ENCODE measurements around the gene PELI2. TPM values are rescaled to one million over a fixed set of nuclear protein-coding genes. Genes with fewer than 3 reads are reported as not detected.

The PELI2 gene
- total RNA-seq, 1 experiment from 2014 or later, result 23.5 TPM

DNA sequence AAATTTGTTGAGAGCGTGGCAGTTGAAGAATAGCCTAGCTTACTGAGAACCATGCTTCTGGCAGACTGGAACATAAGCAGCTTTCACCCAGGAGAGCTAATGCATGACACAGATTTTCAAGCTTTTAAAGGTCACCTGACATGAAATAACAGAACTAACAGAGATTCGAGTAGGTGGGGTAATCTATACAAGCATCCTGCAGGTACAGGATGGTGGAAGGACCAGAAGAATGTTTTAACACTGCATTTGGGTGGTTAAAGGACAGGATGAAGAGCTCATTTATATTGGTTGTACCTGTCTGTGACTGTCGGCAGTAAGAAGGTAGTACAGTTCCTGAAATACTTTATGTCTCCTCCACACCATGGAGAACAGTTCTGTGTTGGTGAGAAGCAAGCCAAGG lies 8.9 kb downstream of the PELI2 start:
- TF ChIP-seq HMGA2 (CRISPR knock-in tag; IDR thresholded peaks at IDR 0.05) (no peak), ATF3 (CRISPR knock-in tag; conservative IDR thresholded peaks at IDR 0.05) (no peak), NR2C2 (CRISPR knock-in tag; IDR thresholded peaks at IDR 0.05) (no peak), ZNF317 (CRISPR knock-in tag; IDR thresholded peaks at IDR 0.05; ENCODE audit: borderline replicate concordance, low read depth) (no peak), ZNF532 (CRISPR knock-in tag; IDR thresholded peaks at IDR 0.05; ENCODE audit: borderline replicate concordance) (no peak), ETV6 (CRISPR knock-in tag; IDR thresholded peaks at IDR 0.05) (no peak), RORB (CRISPR knock-in tag; IDR thresholded peaks at IDR 0.05) (no peak), RELA (CRISPR knock-in tag; IDR thresholded peaks at IDR 0.05; ENCODE audit: borderline replicate concordance) (no peak)
- TF ChIP-seq, protein P1, sequence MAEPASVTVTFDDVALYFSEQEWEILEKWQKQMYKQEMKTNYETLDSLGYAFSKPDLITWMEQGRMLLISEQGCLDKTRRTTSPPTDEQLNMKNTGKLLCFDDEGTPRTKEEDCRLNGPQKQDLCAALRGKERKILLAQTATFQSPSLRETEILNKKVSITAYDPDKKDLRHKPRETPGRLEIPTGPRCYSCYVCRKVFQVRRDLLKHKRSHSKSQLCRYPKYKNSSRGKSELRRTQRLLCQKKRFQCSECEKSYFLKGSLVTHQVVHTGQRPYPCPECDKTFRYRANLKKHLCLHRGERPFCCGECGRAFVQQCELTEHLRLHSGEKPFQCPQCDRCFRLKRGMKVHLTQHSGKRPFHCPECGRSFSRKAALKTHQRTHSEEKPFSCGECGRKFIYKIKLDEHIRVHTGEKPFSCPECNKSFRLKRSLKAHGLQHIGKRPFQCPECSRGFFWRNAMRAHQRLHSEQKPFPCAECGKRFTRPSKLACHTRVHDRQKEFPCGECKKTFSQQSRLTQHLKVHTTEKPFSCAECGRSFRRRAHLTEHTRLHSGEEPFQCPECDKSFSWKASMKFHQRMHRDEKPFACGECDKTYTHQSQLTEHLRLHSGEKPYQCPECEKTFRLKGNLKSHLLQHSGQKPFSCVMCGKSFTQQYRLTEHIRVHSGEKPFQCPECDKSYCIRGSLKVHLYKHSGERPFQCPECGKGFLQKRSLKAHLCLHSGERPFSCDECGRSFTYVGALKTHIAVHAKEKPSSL (CRISPR knock-in tag; conservative IDR thresholded peaks at IDR 0.05), result no peak
- TF ChIP-seq, protein P2, sequence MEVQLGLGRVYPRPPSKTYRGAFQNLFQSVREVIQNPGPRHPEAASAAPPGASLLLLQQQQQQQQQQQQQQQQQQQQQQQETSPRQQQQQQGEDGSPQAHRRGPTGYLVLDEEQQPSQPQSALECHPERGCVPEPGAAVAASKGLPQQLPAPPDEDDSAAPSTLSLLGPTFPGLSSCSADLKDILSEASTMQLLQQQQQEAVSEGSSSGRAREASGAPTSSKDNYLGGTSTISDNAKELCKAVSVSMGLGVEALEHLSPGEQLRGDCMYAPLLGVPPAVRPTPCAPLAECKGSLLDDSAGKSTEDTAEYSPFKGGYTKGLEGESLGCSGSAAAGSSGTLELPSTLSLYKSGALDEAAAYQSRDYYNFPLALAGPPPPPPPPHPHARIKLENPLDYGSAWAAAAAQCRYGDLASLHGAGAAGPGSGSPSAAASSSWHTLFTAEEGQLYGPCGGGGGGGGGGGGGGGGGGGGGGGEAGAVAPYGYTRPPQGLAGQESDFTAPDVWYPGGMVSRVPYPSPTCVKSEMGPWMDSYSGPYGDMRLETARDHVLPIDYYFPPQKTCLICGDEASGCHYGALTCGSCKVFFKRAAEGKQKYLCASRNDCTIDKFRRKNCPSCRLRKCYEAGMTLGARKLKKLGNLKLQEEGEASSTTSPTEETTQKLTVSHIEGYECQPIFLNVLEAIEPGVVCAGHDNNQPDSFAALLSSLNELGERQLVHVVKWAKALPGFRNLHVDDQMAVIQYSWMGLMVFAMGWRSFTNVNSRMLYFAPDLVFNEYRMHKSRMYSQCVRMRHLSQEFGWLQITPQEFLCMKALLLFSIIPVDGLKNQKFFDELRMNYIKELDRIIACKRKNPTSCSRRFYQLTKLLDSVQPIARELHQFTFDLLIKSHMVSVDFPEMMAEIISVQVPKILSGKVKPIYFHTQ (CRISPR knock-in tag; IDR thresholded peaks at IDR 0.05), result no peak
- no peaks in the 10 kb centered on the region for H3K36me3 Mint-ChIP-seq
- DNase-seq (ENCODE audit: low spot score), result no peak
- POLR2A ChIA-PET, result no interaction called here
- H3K9me3 Mint-ChIP-seq, result 0 out of 2 replicates have a peak, but pooled peaks cover 5% of the 10 kb centered on the region
- CTCF ChIA-PET, result interaction anchor here (0.9 to 1.5 kb wide), 2 partner anchors 347 to 395 kb away, joined by 3 read pairs; no protein-coding TSS in a partner anchor
- no peak overlapping the region for H3K4me3 Mint-ChIP-seq
- no peaks in the 10 kb centered on the region for H3K27me3 Mint-ChIP-seq (ENCODE audit: low read depth)
- H3K27ac Mint-ChIP-seq, result peak overlapping the region; percentile 35; the same call in 1 of the 2 replicates
- ATAC-seq, result no peak
- peaks cover 60% of the 10 kb centered on the region for H3K4me1 Mint-ChIP-seq

DNA sequence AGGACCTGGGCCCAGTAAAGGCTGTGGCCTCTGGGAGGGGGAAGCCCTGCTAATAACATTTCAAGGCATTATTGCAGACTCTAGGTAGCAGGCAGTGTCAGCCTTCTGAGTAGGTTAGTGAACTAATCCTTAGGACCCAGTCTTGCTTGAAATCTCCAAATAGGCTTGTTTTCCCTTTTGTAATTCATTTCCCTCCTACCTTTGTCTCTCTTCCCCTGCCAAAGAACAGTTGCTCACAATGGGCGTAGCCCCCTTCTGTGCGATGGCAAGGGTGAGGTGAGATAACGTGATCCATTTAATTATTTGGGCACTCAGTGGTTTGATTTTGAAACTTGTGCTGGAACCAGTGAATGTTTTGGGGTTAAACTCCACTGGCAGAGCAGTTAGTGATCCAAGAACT lies 10.9 kb downstream of the PELI2 start:
- H3K9me3 Mint-ChIP-seq, result 0 out of 2 replicates have a peak, but pooled peaks cover 5% of the 10 kb centered on the region
- no peak for DNase-seq (ENCODE audit: low spot score)
- peak; percentile 59 for ATAC-seq
- TF ChIP-seq TCF7 (CRISPR knock-in tag; IDR thresholded peaks at IDR 0.05; ENCODE audit: low read depth) (no peak), TEAD1 (CRISPR knock-in tag; IDR thresholded peaks at IDR 0.05) (no peak), ZNF121 (CRISPR knock-in tag; IDR thresholded peaks at IDR 0.05) (no peak), ZNF138 (CRISPR knock-in tag; conservative IDR thresholded peaks at IDR 0.05) (no peak), IRF1 (CRISPR knock-in tag; IDR thresholded peaks at IDR 0.05) (no peak), MXD4 (CRISPR knock-in tag; IDR thresholded peaks at IDR 0.05; ENCODE audit: borderline replicate concordance) (no peak), IRF2 (CRISPR knock-in tag; IDR thresholded peaks at IDR 0.05; ENCODE audit: borderline replicate concordance, low read depth) (no peak), ATF2 (CRISPR knock-in tag; IDR thresholded peaks at IDR 0.05; ENCODE audit: borderline replicate concordance, low read depth) (no peak)
- TF ChIP-seq, protein P3, sequence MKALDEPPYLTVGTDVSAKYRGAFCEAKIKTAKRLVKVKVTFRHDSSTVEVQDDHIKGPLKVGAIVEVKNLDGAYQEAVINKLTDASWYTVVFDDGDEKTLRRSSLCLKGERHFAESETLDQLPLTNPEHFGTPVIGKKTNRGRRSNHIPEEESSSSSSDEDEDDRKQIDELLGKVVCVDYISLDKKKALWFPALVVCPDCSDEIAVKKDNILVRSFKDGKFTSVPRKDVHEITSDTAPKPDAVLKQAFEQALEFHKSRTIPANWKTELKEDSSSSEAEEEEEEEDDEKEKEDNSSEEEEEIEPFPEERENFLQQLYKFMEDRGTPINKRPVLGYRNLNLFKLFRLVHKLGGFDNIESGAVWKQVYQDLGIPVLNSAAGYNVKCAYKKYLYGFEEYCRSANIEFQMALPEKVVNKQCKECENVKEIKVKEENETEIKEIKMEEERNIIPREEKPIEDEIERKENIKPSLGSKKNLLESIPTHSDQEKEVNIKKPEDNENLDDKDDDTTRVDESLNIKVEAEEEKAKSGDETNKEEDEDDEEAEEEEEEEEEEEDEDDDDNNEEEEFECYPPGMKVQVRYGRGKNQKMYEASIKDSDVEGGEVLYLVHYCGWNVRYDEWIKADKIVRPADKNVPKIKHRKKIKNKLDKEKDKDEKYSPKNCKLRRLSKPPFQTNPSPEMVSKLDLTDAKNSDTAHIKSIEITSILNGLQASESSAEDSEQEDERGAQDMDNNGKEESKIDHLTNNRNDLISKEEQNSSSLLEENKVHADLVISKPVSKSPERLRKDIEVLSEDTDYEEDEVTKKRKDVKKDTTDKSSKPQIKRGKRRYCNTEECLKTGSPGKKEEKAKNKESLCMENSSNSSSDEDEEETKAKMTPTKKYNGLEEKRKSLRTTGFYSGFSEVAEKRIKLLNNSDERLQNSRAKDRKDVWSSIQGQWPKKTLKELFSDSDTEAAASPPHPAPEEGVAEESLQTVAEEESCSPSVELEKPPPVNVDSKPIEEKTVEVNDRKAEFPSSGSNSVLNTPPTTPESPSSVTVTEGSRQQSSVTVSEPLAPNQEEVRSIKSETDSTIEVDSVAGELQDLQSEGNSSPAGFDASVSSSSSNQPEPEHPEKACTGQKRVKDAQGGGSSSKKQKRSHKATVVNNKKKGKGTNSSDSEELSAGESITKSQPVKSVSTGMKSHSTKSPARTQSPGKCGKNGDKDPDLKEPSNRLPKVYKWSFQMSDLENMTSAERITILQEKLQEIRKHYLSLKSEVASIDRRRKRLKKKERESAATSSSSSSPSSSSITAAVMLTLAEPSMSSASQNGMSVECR (CRISPR knock-in tag; IDR thresholded peaks at IDR 0.05; ENCODE audit: borderline replicate concordance), result no peak

More for the DNA sequence above, 10.9 kb downstream of the PELI2 start:
- Mint-ChIP-seq H3K36me3 (no peaks in the 10 kb centered on the region), H3K4me1 (peaks cover 70% of the 10 kb centered on the region), H3K27ac (no peak overlapping the region), H3K27me3 (ENCODE audit: low read depth) (no peaks in the 10 kb centered on the region), H3K4me3 (no peak overlapping the region)
- POLR2A ChIA-PET, result no interaction called here
- CTCF ChIA-PET, result no interaction called here

Data from WTC11 (cell line).